Esophagus mucosa (tissue), 1 donor: Measurements from ENCODE around the gene PANK4. TPM values are rescaled to one million over a fixed set of nuclear protein-coding genes. Genes with fewer than 3 reads are reported as not detected.

Experiments
- ATAC-seq: fragments of 200-7000 bp; cut with Tn5 transposase; one replicate; pipeline ENCODE4 v1.9.1; 2020
- total RNA-seq: library from RNA; stranded (reverse); gene quantifications from one replicate; pipeline ENCODE4 v1.2.4, GENCODE V29; 2023
- donor health status: DM: yes; HTN: yes; CAD: no.

PANK4 gene
- total RNA-seq, 1 donor from 2014 or later: 10.1 TPM

DNA sequence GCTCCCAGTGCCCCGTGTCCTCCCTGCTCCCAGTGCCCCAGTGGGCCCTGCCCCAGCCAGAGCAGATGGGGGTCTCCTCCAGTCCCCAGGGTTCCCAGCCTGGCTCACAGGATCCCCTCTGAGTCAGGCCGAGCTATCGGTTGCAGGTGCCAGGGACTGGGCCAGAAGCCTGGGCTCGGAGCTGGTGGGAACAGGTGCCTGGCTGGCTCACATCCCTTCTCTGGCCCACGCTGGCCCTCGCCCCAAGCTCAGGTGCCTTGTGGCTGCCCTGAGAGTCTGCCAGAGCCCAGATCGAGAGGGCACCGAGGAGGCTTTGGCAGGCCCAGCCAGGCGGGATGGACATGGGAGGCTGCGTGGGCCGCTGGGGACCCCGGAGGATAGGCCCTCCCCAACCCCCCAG lies 31.4 kb downstream of the PANK4 start:
- ATAC-seq: no peak

DNA sequence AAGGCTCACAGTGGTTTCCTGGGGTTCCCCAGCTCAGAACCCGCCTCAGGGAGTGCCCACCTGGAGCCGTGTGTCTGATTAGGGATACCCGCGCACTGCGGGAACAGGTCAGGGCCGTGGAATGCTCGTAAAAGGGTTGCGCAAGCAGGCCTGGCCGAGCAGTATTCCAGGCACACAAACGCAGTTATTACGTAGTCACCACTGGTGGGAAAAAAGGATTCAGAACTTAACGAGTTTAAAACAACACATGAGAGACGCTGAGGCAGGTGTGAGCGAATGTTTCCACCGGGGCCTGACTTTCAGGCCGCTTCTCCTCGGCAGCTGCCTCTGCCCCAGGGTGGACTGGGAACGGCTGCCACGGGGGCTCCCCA lies 32.1 kb downstream of the PANK4 start:
- ATAC-seq: peak; percentile 38

DNA sequence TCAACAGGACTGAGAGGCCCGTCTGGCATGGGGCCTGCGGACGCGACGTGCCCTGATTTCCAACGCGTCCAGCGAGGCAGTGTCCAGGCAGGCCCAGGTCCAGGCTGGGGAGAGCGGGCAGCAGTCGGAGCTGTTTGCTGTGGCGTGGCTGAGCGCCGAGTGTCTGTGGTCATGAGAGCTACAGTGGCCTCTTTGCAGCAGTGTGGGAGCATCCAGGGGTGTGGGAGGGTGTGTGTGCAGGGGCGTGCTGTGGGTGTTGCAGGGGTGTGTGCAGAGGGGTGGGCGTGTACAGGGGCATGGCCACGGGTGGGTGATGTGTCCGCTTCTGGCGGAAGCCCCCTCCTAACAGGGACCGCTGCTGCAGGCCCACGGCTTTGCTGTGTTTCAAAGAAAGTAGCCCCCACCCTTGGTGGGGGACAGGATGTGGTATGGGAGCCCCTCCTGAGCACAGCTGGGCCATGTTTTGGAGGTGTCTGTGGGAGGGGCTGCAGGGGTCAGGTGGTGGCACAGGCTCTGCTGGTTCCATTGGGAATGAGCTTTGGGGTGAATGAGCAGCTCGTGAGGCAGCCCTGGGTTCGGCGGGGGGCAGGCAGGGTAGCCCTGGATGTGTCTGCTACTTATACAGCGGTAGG lies 32.6 kb downstream of the PANK4 start:
- no peak for ATAC-seq

DNA sequence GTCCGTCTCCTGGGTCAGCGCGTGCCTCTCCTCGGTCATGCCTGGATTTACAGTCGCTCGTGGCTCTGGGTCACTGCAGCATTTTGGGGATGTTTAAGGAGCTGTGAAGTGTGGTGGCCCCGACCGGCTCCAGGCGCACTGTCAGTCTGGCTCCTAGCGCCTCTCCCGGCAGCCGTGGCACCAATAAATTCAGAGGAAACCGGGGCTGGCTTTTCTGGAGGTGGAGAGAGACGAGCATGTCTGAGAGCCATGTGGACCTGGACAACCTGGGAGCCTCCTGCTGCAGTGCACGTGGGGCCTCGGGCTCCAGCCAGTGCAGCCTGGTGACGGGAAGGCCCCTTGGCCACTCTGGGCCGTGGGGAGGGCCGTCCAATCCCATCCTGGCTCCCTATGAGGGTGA lies 33.2 kb downstream of the PANK4 start:
- no peak for ATAC-seq

DNA sequence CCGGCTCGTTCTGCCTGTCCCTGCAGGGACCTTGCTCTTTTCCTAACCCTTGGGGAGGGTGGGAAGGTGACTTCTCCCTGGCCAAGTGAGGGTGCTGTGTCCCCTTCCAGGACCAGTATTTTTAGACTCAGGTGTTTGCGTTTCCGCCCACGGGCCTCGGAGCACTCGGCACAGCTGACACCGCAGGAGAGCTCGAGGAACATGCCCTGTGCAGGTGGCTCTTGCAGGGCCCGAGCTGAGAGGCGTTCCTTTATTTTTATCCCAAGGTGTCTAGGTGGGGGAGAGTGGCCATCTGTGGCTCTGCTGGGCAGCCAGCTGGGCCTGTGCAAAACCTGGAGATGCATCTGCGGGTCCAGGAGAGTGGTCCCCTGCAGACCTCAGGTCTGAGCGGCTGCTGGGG lies 34.3 kb downstream of the PANK4 start:
- no peak for ATAC-seq

DNA sequence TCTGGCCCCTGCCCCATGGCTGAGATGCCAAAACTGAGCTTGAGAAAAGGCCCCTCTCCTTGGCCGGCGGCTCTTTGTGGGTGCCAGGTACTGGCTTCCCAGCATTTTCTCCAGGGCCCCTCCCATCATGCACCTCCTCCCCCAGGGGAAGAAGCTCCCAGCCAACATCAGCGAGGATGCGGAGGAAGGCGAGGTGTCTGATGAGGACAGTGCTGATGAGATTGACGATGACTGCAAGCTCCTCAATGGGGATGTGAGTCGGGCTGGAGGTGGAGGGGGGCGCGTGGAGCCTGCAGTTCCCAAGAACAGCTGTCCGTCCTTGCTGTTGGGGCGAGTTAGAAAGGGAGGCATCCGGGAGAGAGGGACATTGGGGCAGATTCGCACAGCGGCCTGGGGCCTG lies 36.8 kb downstream of the PANK4 start:
- ATAC-seq: no peak

DNA sequence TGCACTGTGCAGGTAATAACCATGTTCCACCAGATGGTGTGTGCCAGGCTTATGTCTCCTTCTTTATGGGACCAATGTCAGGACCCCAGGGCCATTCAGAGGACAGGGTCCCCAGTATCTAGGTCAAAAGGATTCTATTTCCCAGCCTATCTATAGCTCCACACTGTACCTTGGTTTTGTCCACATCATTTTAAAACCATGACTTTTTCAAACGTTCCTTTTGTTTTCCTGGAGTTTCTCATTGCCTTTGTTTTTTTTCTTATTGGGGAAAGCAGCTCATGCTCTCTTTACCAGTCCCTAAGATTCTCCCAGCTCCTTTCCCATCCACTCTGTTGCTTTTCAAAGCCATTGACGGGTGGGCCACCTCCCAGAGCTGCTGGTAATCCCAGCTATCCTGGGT lies 37.7 kb downstream of the PANK4 start:
- ATAC-seq: no peak

DNA sequence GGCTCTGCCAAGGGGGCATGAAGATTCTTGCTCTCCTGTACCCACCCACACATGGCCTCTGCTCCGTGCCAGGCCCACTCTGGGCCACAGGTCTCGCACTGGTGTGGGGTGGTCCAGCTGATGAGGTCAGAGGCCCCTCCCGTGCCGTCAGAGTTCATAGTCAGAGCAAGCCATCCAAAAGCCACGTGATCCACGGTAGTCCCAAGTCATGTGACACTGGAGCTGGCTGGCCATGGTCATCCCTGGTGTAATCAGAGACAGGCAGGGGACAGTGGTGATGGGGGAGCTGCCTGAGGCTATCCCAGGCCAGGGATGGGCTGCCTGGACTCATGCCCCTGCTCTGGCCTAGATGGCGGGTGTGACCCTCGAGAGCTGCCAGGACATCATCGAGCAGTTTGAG lies 39.8 kb downstream of the PANK4 start:
- ATAC-seq: no peak

DNA sequence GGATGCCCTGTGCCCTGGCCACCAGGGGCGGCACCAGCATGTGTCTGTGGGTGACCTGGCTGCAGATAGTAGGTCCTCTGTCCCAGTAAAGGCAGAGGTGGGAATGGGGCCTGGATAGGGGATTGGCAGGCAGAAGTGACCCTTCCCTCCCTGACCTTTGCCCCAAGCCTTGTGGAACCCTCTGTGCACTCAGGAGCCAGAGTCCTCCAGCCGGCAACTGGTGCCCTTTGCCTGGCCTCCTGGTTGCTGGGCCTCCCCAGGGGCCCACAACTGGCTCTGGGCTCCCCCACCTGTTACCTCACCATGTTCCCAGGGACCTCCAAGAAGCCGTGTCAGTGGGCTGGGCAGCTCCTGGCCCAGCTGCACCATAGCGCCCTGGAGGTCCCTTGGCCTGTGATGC lies 40.4 kb downstream of the PANK4 start:
- ATAC-seq: no peak

DNA sequence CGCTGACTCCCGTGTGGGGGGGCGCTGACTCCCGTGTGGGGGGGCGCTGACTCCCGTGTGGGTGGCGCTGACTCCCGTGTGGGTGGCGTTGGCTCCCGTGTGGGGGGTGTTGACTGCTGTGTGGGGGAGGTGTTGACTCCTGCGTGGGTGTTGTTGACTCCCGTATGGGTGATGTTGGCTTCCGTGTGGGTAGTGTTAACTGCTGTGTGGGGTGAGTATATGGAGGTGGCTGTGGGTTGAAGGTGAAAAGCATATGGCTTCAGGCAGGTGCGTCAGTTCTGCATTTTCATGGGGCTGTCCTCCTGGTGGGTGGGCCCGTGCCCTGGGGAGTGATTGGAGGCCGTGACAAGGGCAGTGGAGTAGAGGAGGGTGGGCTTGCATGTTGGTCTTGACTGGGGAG lies 42.4 kb downstream of the PANK4 start:
- no peak for ATAC-seq

DNA sequence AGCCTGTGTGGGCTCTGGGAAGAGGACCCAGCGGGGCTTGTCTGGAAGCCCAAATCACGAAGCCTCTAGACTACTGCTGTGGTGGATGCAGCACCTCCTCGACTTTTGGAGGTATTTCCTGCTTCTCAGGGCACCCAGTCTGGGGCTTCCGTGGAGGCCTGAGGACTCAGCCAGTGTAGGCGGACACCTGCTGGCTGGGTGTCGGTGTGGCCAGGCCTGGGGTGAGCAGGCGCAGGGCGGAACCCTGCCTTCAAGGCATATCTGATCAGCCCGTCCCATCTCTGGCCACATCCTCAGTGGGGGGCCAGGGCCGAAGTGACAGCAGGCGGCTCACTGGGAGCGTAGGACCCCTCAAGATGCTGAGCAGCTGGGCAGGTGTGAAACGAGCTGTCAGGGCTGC lies 43.4 kb downstream of the PANK4 start:
- ATAC-seq: no peak

DNA sequence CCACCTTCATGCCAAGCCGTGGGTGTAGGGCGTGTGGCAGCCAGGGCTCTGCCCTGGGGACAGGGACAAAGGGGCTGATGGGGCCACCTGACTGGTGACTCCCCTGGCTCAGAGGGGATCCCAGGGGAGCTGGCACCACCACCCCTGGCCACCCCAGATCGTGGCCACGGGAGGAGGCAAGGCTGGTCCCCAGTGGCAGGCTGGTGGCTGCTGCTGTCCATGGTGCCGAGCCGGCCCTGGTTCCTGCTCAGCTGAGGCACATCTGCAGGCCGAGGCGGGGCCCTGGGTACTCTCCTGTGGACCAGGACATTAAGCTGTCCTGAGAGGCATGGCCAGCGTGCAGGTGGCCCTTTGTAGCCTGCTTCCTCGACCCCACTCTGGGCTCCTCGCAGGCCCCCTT lies 43.8 kb downstream of the PANK4 start:
- no peak for ATAC-seq

DNA sequence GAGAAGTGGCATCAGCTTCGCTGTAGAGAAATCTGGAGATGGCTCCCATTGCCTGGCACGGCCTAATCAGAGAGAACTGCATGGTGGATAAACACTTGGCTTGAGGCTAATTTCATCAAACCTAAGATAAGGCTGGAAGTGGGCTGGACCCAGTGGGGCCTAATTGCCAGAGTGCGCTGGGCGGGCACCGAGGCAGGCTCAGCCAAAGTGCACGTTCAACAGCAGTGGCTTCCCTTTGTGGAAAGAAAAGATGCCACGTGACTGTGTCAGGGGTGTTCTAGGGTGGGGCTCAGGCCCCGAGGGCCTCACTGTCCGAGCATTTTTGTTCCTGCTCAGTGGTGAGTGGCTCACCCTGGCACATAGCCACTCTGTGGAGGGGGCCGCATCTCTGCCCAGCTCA lies 44.5 kb downstream of the PANK4 start:
- peak; percentile 35 for ATAC-seq

DNA sequence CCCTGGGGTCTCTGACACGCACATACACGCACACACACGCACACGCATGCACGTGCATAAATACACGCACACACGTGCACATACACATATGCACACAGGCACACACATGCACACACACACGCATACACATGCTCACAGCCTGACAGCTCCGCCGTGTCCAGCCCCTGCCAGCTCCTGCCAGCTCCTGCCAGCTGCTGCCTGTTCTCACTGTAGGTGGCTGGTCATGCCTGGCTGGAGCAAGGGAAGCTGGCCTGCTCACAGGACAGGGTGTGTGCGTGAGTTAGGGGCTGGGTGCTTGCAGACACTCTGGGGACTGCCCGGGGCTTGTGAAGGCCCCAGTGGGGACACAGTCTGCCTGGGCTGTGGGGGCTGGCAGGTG lies 45.4 kb downstream of the PANK4 start:
- ATAC-seq: peak; percentile 69

DNA sequence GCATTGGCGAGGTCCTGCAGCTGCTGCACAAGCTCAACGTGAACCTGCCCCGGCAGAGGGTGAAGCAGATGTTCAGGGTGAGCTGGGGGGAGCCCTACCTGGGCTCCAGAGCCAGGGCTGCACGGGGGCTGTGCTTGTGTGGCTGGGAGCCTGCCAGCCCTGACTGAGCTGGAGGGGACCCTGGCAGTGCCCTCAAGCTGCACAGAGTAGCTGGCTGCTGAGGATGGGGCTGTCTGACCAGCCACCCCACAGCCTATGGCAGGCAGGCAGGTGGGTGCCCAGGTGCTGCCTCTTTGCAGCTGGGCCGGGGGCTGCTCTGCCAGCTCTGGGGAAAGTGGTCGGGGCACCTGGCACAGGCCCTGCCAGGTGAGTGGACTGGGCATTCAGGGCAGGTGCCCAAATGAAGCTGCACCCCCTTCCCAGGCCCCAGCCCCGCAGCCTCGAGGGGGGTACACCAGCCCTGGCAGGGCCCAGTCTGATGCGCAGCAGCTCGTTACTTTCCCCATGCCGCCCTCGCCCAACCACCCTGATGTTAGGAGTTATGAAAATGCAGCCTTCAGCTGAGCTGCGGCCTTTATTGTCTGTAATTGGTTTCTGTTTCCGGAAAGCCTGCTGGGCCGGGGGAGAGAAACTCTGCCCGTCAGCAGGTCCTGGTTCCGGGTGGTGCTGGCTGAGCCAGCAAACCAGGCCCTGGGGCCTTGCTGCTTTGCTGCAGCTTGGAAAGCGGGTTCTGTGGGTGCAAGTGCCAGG lies 46.0 kb downstream of the PANK4 start:
- peak; percentile 45 for ATAC-seq

DNA sequence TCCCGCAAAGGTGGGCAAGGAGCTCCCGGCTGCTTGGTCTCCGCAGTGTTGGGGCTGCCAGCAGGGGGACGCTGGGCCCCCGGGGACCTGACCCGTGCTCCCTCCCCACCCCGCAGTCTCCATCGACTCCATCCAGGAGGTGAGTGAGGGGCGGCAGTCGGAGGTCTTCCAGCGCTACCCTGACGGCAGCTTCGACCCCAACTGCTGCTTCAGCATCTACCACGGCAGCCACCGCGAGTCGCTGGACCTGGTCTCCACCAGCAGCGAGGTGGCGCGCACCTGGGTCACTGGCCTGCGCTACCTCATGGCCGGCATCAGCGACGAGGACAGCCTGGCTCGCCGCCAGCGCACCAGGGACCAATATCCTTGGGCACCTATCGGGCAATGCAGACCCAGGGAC lies 46.8 kb downstream of the PANK4 start:
- ATAC-seq: no peak

DNA sequence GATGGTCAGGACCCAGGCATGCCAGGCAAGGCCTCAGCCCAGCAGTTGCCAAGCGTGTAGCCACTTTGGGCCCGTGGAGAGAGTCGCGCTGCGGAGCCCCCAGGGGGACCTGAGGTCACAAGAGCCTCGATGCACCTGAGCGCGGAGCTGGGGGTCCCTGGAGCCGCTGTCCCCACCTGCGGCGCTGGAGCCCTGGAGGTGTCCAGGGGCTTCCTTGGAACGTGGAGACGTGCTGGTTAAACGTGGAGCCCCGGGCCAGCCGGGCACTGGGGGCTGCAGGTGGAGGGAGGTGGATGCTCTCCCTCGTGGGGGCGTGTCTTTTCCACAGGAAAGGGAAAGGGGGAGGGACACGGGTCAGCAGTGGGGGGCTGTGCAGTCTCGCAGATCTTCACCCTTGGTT lies 47.2 kb downstream of the PANK4 start:
- ATAC-seq: no peak

DNA sequence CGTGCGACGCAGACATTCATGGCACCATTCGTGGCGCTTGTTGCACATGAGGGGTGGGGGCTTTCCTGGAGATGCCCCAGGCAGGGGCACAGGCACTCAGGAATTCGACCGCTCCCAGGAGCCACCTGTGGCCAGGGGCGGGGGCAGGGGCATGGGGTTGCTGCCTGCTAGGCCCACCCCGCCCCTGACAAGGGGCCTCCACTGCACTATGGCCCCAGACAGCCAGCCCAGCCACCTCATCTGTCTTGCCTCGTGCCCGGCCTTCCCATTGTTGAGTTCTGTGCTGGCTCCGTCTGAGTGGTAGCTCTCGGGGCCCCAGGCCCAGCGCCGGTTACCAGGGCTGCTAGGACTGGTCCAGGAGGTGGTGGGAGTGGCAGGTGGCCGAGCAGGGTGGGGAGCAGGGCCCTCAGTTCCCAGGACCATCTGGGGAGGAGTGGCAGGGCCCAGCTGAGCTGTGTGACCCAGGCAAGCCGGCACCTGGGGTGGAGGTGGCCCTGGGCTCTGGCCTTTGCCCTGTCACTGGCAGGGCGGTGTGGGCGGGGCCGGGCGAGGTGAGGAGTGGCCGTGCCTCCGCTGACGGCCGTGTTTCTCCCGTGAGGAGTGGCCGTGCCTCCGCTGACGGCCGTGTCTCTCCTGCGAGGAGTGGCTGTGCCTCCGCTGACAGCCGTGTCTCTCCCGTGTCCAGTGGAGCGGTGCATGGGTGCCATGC lies 48.5 kb downstream of the PANK4 start:
- no peak for ATAC-seq

DNA sequence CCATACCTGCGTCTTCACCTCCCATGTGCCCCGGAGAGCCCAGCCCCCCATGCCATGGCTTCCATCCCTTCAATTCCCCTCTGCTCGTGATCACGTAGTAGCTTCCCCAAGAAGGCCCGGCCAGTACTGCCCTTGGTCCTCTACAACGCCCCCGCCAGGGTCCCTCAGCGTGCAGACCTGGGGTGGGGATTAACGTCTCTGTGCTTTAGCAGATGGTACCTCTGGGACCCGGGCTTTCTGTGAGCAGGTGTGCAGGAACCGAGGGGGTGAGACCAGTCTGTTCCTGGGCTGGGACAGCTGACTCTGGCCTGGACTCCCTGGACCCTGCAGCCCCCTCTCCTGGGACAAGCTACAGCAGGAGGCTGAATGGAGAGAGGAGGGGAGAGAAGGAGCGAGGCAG lies 49.1 kb downstream of the PANK4 start:
- no peak for ATAC-seq

DNA sequence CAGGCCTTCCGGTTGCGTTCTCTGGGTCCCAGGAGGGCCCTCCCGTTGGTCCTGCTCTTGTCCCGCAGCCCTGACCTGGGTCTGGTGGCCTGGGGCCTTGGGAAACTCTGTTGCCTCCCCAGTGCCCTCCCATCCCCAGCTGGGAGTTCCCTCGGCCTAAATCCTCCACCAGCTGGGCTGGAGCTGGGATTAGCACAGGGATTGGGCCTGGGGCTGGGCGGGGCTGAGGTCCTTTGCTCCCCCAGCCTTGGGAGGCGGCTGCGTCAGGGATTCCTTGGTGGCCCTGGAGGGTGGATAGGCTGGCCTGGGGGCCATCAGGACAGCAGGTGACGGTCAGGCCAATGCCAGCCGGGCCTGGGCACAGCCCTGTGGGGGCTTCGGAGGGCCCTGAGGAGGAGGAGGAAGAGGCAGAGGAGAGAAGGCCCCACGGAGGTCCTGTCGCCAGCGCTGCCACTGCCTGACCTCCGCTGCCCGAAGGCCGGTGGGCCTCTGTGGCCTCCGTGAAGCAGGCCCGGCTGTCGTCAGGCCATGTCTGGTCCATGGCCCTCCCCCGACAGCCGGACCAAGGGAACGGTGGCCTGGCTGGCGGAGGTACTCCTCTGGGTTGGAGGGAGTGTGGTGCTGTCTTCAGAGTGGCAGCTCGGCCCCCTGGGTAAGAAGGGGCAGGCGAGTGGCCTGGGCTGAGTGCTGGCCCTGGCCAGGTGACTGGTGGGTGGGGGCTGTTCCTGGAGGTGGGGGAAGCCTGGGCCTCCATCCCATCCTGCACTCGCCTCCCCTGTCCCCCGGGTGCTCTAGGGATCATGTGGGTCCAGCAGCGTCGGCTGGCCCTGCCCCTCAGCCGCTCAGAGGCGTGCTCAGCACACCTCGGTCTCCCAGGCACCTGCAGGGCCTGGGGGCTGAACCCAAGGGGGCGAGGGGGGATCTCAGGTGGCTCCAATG lies 50.1 kb downstream of the PANK4 start, which contains the start of gene PLCH2:
TSS of gene PLCH2 (plus strand) at position 229 of the 939 bp plus-strand sequence. CDS start at position 529, 300 bp downstream.
- no peak for ATAC-seq

DNA sequence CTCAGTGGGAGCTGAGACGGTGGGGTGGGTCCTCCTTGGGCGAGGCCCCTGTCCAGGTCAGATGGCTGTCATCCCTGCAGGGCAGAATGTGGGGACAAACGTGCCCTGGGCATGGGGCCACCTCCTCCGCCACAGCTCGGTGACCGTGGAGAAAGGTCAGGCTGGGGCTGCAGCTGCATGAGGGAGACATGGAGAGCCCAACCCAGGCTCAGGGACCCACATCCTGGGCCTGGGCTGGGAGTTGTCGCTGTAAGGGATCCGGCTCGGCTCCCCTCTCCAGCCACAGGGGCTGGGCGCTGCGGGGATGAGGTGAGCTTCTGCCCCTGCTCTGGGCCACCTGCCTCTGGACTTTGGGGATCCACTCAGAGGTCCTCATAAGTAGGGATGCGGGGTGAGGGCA lies 50.8 kb downstream of the PANK4 start:
- no peak for ATAC-seq

DNA sequence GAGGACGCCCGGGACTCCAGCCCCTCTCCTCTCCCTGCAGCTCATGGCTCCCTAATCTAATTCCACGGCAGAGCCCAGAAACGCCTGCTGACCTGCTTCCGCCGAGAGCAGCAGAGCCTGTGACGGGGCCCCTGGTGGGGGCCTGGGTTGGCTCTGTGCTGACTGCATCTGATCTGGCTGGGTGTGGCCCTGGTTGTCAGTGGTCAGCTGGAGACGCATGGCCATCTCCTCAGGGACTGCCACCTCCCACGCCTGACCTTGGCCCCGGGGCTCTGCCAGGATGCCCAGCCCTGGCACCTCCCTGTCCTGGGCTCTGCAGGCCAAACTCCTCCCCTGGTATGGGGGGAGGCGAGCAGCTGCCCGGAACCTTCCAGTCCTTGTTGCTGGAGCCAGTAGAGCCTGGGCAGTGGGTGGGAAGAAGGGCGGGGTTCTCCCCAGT lies 51.4 kb downstream of the PANK4 start:
- ATAC-seq: no peak
